Measurements from ENCODE around the gene TACO1. TPM values are rescaled to one million over a fixed set of nuclear protein-coding genes. Genes with fewer than 3 reads are reported as not detected.

TACO1 gene
- total and polyA plus RNA-seq, 9 of the 15 experiments (the other 6 are each of a cell fraction or from before 2014, with no cell fraction given), result 10.3 to 41.6 (median 30.9) TPM

DNA sequence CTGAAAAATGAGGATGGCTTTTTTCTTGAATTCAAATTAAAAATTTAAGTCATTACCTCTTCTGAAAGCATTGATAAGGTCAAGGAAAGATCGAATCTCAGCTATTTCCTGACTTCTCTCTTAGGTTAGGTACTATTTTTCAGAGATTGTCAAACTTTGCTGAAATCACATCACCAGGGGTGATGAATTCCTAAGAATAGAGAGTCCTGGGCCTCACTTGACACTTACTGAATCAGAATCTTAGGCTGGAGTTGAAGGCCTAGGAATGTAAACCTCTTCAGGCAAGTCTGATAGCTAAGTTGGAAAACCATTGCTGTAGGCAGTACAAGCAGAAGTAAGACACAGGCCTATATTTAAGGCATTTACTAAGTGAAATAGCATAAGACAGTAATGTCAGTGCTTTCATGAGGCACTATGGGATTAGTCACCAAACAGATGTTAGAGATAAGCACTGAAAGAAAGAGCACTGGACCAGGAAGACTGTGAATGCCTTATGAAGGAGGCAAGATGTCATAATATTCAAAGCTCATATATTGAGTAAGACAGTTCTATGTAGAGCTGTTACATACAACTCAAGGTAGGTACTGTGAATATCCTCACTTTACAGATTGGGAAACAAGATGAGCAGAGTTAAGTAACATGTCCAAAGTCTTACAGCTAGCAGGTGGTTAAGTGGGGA is 28.9 kb upstream of the TACO1 start:
- ATAC-seq (peak; percentile 89), FAIRE-seq (peak; percentile 89), DNase-seq (ENCODE audit: extremely low read depth in 1 of 4, low spot score in 3 of 4) (peak; percentile 46 to 67 (median 57))
- intact Hi-C loops (cut with micrococcal nuclease) (no loop called here), in situ Hi-C loops (cut with MboI) (no loop called here)
- H2AFZ ChIP-seq (ENCODE audit: low read depth, low read length), result no peak overlapping the region
- H3K4me3 ChIP-seq, result no peak overlapping the region
- BruUV-seq (replicated peaks), result no TSS peak
- H3K4me1 ChIP-seq (replicated peaks in 1 of 2; ENCODE audit: control insufficient read depth in 2 of 2, insufficient read depth in 2 of 2, low read length in 2 of 2), result peaks cover 5% of the 10 kb centered on the region in 2 experiments; a peak in 2 of 5 replicates
- peaks cover 81% of the 10 kb centered on the region for H3K79me2 ChIP-seq (ENCODE audit: control insufficient read depth, insufficient read depth, low read length)
- WGBS (ENCODE audit: insufficient coverage, low coverage, missing lambda C conversion rate), result 28% methylated on average over 1 of the region's 1 CpG
- peaks cover 22% of the 10 kb centered on the region for H3K36me3 ChIP-seq (ENCODE audit: control insufficient read depth, insufficient read depth, low read length)
- no peak overlapping the region; the same call in 1 of the 2 replicates for H3K4me2 ChIP-seq (ENCODE audit: insufficient read depth, low read length)
- no peaks in the 10 kb centered on the region for H3K9me3 ChIP-seq (replicated peaks; ENCODE audit: control insufficient read depth, insufficient read depth, low read depth, low read length)
- POLR2A ChIA-PET, result interaction anchor here (0.6 to 1.0 kb wide), 2 partner anchors 17 to 404 kb away, joined by 4 read pairs; no protein-coding TSS in a partner anchor
- H3K9ac ChIP-seq (ENCODE audit: insufficient read depth in 1 of 2, low read depth in 2 of 2, low read length in 2 of 2), result no peak overlapping the region
- H3K9me1 ChIP-seq (ENCODE audit: control insufficient read depth, insufficient read depth, low read length), result peaks cover 4% of the 10 kb centered on the region
- H3K27ac ChIP-seq (ENCODE audit: extremely low read depth, low read depth, low read length), result peak overlapping the region; percentile 3; the same call in 1 of the 3 replicates
- H3K27me3 ChIP-seq (ENCODE audit: control insufficient read depth in 2 of 2, insufficient read depth in 2 of 2, low read length in 2 of 2), result no peaks in the 10 kb centered on the region
- H4K20me1 ChIP-seq (replicated peaks; ENCODE audit: control insufficient read depth, insufficient read depth, low read length), result peaks cover 15% of the 10 kb centered on the region
- CTCF ChIA-PET (ENCODE audit: low intra/inter-chr PET ratio), result interaction anchor here (0.6 kb wide), 1 partner anchor 637 kb away, joined by 3 read pairs; no protein-coding TSS in a partner anchor
- TF ChIP-seq NFE2L1 (tag; IDR thresholded peaks at IDR 0.05; ENCODE audit: borderline replicate concordance, low read depth) (no peak), ZNF655 (CRISPR knock-in tag; IDR thresholded peaks at IDR 0.05) (no peak), TCF3 (CRISPR knock-in tag; IDR thresholded peaks at IDR 0.05) (peak; percentile 54), ARNT (IDR thresholded peaks at IDR 0.05) (0 out of 4 replicates have a peak, but pooled peaks of 1 of the 2 experiments have one; percentile 31), SMARCE1 (IDR thresholded peaks at IDR 0.05) (peak; percentile 77), DPF2 (IDR thresholded peaks at IDR 0.05) (peak; percentile 87), CEBPB (tag; IDR thresholded peaks at IDR 0.05) (peak; percentile 56), SMARCC2 (IDR thresholded peaks at IDR 0.05; ENCODE audit: low read depth) (0 out of 2 replicates have a peak, but pooled peaks have one; percentile 54), FOSL1 (tag; conservative IDR thresholded peaks at IDR 0.05) (peak; percentile 95), ZKSCAN1 (IDR thresholded peaks at IDR 0.05; ENCODE audit: low read depth, low read length) (no peak), CTBP1 (IDR thresholded peaks at IDR 0.05; ENCODE audit: borderline replicate concordance) (0 out of 2 replicates have a peak, but pooled peaks have one; percentile 21), DEAF1 (CRISPR knock-in tag; IDR thresholded peaks at IDR 0.05) (no peak), JUN (IDR thresholded peaks at IDR 0.05; ENCODE audit: borderline replicate concordance, low read depth, low read length) (peak; percentile 82), JUN (CRISPR knock-in tag; IDR thresholded peaks at IDR 0.05; ENCODE audit: borderline replicate concordance) (no peak), CEBPG (CRISPR knock-in tag; IDR thresholded peaks at IDR 0.05) (no peak), CEBPG (tag; conservative IDR thresholded peaks at IDR 0.05 in 1 of 2, IDR thresholded peaks at IDR 0.05 in 1 of 2) (peak; percentile 20 to 78; a peak in 2 of 4 replicates), JUND (IDR thresholded peaks at IDR 0.05; ENCODE audit: borderline replicate concordance, low read depth, low read length) (peak; percentile 92), JUND (tag; IDR thresholded peaks at IDR 0.05; ENCODE audit: borderline replicate concordance, low read depth, low read length) (peak; percentile 92; the same call in 2 of the 3 replicates), KDM1A (IDR thresholded peaks at IDR 0.05) (peak; percentile 65 to 74; a peak in 2 of 4 replicates), STAT5A (IDR thresholded peaks at IDR 0.05; ENCODE audit: borderline replicate concordance, low read length) (0 out of 2 replicates have a peak, but pooled peaks have one; percentile 17), EHMT2 (IDR thresholded peaks at IDR 0.05) (peak; percentile 66; the same call in 1 of the 2 replicates), GATA2 (CRISPR knock-in tag; IDR thresholded peaks at IDR 0.05) (peak; percentile 88)

All from K562 (cell line).